ENCODE results near the gene LGSN. TPM values are rescaled to one million over a fixed set of nuclear protein-coding genes. Genes with fewer than 3 reads are reported as not detected.
"Not testable (repeated sequence)": the region's sequence is repeated elsewhere in the genome, so short reads cannot be mapped to it uniquely, and the experiment has no call there.

The LGSN gene
- total RNA-seq, 1 experiment from 2014 or later, result not detected

GRCh38 chr6:63275953-63276352 lies 43.8 kb downstream of the LGSN start:
- Mint-ChIP-seq H3K27ac (ENCODE audit: unreplicated experiment) (no peak overlapping the region), H3K4me3 (ENCODE audit: low read depth, unreplicated experiment) (no peak overlapping the region), H3K36me3 (ENCODE audit: insufficient read depth, unreplicated experiment) (no peaks in the 10 kb centered on the region), H3K4me1 (ENCODE audit: low read depth, unreplicated experiment) (no peaks in the 10 kb centered on the region), H3K27me3 (ENCODE audit: unreplicated experiment) (peaks cover 6% of the 10 kb centered on the region), H3K9me3 (ENCODE audit: low read depth, unreplicated experiment) (no peaks in the 10 kb centered on the region)
- BruUV-seq (replicated peaks), result no TSS peak
- CTCF ChIA-PET, result no interaction called here
- intact Hi-C loops (cut with micrococcal nuclease; ENCODE audit: unreplicated experiment), result loop anchor here (10.0 kb wide), 1 partner anchor 381 kb away; no protein-coding TSS in a partner anchor
- no peak for TF ChIP-seq CTCF (IDR thresholded peaks at IDR 0.05; ENCODE audit: unreplicated experiment)
- no peak for DNase-seq

GRCh38 chr6:63274795-63275430 lies 44.9 kb downstream of the LGSN start:
- peaks cover 16% of the 10 kb centered on the region for H3K27me3 Mint-ChIP-seq (ENCODE audit: unreplicated experiment)
- DNase-seq; H3K36me3 Mint-ChIP-seq (ENCODE audit: insufficient read depth, unreplicated experiment); H3K9me3 Mint-ChIP-seq (ENCODE audit: low read depth, unreplicated experiment); H3K27ac Mint-ChIP-seq (ENCODE audit: unreplicated experiment); BruUV-seq (replicated peaks); H3K4me1 Mint-ChIP-seq (ENCODE audit: low read depth, unreplicated experiment); CTCF ChIA-PET; H3K4me3 Mint-ChIP-seq (ENCODE audit: low read depth, unreplicated experiment): not testable (repeated sequence)
- intact Hi-C loops (cut with micrococcal nuclease; ENCODE audit: unreplicated experiment), result loop anchor here (10.0 kb wide), 1 partner anchor 380 kb away; no protein-coding TSS in a partner anchor

GRCh38 chr6:63272397-63272796 lies 47.4 kb downstream of the LGSN start:
- H3K4me1 Mint-ChIP-seq (ENCODE audit: low read depth, unreplicated experiment), result no peaks in the 10 kb centered on the region
- BruUV-seq (replicated peaks), result no TSS peak
- no peaks in the 10 kb centered on the region for H3K9me3 Mint-ChIP-seq (ENCODE audit: low read depth, unreplicated experiment)
- no peaks in the 10 kb centered on the region for H3K36me3 Mint-ChIP-seq (ENCODE audit: insufficient read depth, unreplicated experiment)
- no peak overlapping the region for H3K27ac Mint-ChIP-seq (ENCODE audit: unreplicated experiment)
- intact Hi-C loops (cut with micrococcal nuclease; ENCODE audit: unreplicated experiment), result loop anchor here (2.0 to 10.0 kb wide), 2 partner anchors 206 to 378 kb away; no protein-coding TSS in a partner anchor
- H3K27me3 Mint-ChIP-seq (ENCODE audit: unreplicated experiment), result peaks cover 28% of the 10 kb centered on the region
- no peak overlapping the region for H3K4me3 Mint-ChIP-seq (ENCODE audit: low read depth, unreplicated experiment)
- DNase-seq, result peak; percentile 6
- no peak for TF ChIP-seq CTCF (IDR thresholded peaks at IDR 0.05; ENCODE audit: unreplicated experiment)
- CTCF ChIA-PET, result no interaction called here

- H3K27ac Mint-ChIP-seq (ENCODE audit: unreplicated experiment), result no peak overlapping the region
- CTCF ChIA-PET, result interaction anchor here (0.5 kb wide), 1 partner anchor 1642 kb away, joined by 5 read pairs; no protein-coding TSS in a partner anchor
- H3K9me3 Mint-ChIP-seq (ENCODE audit: low read depth, unreplicated experiment), result no peaks in the 10 kb centered on the region
- no peak overlapping the region for H3K4me3 Mint-ChIP-seq (ENCODE audit: low read depth, unreplicated experiment)
- H3K36me3 Mint-ChIP-seq (ENCODE audit: insufficient read depth, unreplicated experiment), result no peaks in the 10 kb centered on the region
- DNase-seq, result no peak
- peaks cover 28% of the 10 kb centered on the region for H3K27me3 Mint-ChIP-seq (ENCODE audit: unreplicated experiment)
- intact Hi-C loops (cut with micrococcal nuclease; ENCODE audit: unreplicated experiment), result no loop called here
- no peaks in the 10 kb centered on the region for H3K4me1 Mint-ChIP-seq (ENCODE audit: low read depth, unreplicated experiment)
- no TSS peak for BruUV-seq (replicated peaks)
- TF ChIP-seq CTCF (IDR thresholded peaks at IDR 0.05; ENCODE audit: unreplicated experiment), result no peak
Measured at GRCh38 chr6:63269470-63269869, 50.3 kb downstream of the LGSN start.

GRCh38 chr6:63268574-63268973 lies 51.2 kb downstream of the LGSN start:
- H3K27ac Mint-ChIP-seq (ENCODE audit: unreplicated experiment), result no peak overlapping the region
- CTCF ChIA-PET, result interaction anchor here (1.3 kb wide), 1 partner anchor 10 kb away, joined by 3 read pairs; no protein-coding TSS in a partner anchor
- H3K4me3 Mint-ChIP-seq (ENCODE audit: low read depth, unreplicated experiment), result no peak overlapping the region
- DNase-seq, result no peak
- no TSS peak for BruUV-seq (replicated peaks)
- intact Hi-C loops (cut with micrococcal nuclease; ENCODE audit: unreplicated experiment), result no loop called here
- no peaks in the 10 kb centered on the region for H3K36me3 Mint-ChIP-seq (ENCODE audit: insufficient read depth, unreplicated experiment)
- H3K4me1 Mint-ChIP-seq (ENCODE audit: low read depth, unreplicated experiment), result no peaks in the 10 kb centered on the region
- H3K9me3 Mint-ChIP-seq (ENCODE audit: low read depth, unreplicated experiment), result no peaks in the 10 kb centered on the region
- no peak for TF ChIP-seq CTCF (IDR thresholded peaks at IDR 0.05; ENCODE audit: unreplicated experiment)
- peaks cover 28% of the 10 kb centered on the region for H3K27me3 Mint-ChIP-seq (ENCODE audit: unreplicated experiment)

Data from Calu3 (cell line).